ENCODE results near the gene USF1.

- TF ChIP-seq CTCF (IDR thresholded peaks at IDR 0.05; ENCODE audit: insufficient read depth, low read depth, low read length) (no peak), EZH2 (IDR thresholded peaks at IDR 0.05; ENCODE audit: insufficient read depth, low read length) (no peak)
These were observed 22.8 kb upstream of the USF1 start for GRCh38 chr1:161068306-161069234.

Data from astrocyte (in vitro differentiated cells and primary cell).